AG08396 (cell line): ENCODE measurements around the gene AGBL4.

Source experiments
- DNase-seq: peaks from one replicate; pipeline ENCODE4 v3.0.0; 2012; ENCODE audit warnings: low spot score, mixed read lengths

AGBL4 gene

DNA sequence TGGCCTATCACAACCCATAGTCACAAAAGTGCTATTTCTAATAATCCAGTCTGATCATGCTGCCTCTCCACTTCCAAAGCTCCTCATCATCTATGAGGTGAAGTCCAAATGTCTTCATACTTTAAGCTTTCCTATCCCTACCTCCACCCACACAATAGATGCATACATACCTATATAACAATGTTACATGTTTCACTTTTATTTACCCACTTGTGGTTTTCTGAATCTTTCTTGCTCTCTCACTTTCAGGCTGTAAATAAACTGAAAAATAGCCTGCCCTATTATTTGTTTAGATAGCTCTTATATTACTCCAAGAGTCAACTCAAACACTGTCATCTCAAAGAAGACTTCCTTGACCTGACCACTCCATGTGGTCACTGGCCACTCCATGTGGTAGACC, 840.3 kb downstream of the AGBL4 start:
- DNase-seq, result no peak

DNA sequence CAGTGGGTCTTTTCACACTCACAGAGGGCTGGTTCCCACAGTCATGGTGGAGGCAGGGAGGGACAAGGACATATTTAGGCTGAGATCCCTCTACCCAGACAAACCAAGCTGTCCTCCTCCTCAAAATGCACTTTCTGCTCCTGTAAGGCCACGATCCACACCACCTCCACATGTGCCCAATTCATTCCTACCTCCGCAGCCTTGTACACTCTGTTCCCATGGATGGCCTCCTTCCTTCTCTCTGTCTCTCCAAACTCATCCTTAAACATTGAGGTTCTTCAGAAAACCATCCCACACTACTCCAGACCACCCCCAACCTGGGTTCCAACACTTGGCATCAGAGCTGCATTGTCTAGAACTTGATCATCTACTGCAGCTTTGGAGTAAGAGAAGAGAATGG, 842.7 kb downstream of the AGBL4 start:
- DNase-seq, result no peak

DNA sequence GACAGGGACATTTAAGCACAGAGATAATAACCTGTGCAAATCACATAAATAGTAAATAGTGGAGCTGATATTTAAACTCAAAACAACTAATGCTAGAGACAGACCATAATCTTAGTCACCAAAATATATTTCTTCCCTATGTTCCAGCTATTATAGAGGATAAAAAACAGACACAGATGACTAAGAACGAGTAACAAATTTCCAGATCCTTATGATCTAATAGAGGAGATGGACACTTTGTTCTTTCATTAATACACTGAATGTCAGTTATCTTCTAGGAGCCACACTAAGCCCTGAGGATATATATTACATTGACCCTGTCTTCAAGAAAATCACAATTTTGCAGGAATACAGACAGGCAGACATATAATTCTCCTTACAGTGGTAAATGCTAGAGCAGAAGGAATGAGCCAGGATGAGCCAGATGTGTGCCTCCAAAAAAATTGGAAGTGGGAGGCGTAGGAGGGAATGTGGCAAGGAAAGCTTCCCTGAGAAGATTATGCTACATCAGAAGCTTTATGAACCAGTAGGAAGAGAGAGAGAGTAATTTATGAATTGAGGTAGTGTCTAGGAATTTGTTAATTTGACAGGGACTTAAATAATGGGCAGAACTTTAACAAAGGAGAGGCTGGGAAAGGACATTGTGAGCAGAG, 851.7 kb downstream of the AGBL4 start:
- no peak for DNase-seq

DNA sequence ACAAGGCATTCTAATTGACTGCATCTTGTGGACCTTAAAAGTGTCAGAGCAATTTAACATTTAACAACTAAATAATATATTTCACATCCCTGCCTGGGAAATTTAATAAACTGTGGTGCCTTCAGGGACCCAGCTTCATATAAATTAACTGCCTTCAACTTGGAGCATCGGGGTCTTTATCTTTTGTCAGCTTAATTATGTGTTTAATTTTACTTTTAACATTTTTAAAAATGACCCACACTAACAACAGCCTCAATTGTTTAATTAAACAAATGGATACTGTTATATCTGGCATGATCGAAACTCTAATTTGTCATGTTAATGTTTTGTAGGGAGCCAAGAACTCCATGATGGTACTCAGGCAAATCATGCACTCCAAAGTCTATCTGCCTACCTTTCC, 857.7 kb downstream of the AGBL4 start:
- DNase-seq, result no peak

GRCh38 chr1:49163031-49163430, 860.7 kb downstream of the AGBL4 start:
- DNase-seq, result no peak

DNA sequence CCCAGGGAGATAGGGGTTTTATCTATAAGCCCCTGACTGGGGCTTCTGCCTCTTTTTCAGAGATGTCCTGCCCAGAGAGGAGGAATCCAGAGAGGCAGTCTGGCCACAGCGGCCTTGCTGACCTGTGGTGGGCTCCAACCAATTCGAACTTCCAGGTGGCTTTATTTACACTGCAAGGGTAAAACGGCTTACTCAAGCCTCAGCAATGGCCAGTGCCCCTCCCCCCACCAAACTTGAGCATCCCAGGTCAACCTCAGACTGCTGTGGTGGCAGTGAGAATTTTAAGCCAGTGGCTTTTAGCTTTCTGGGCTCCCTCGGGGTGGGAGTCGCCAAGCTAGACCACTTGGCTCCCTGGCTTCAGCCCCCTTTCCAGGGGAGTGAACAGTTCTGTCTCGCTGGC, 863.1 kb downstream of the AGBL4 start:
- DNase-seq, result no peak

GRCh38 chr1:49136738-49137251, 887.0 kb downstream of the AGBL4 start:
- DNase-seq, result no peak

DNA sequence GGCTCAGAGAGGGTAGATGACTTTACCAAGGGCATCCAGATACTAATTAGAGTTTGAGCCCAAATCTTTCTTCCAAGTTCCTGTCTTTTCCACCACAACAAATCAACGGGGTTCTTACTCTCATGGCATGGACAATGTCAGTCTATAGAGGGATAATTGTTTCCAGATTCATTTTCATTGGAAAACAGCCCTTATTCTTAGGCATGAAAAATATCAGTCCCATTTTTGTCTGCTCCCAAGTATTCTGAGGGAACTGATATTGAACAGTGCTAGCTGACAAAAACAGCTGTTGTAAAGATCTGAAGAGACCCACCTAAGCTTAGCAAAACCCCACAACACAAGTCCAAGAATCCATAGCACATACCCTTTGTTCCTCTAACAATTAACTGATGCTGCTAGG, 898.0 kb downstream of the AGBL4 start:
- no peak for DNase-seq

DNA sequence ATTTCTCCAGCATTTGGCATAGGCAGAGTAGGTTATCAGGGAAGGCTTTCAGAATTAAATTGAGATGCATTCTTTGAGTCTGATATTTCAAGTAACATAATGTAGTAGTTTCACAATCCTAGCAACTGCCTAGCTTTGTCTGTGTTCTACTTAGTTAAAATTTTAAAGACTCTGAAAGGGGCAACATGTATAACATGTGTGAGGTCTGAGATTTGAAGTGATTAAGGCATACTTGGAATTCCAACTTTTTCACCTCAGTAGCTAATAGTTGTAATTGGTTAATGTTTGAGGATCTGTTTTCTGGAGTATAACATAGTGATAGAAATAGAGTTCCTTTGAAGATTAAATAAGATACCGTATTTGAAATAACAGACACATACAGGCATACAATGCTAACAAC, 911.8 kb downstream of the AGBL4 start:
- DNase-seq, result no peak

- no peak for DNase-seq
These were observed 917.3 kb downstream of the AGBL4 start for GRCh38 chr1:49106445-49106844.

DNA sequence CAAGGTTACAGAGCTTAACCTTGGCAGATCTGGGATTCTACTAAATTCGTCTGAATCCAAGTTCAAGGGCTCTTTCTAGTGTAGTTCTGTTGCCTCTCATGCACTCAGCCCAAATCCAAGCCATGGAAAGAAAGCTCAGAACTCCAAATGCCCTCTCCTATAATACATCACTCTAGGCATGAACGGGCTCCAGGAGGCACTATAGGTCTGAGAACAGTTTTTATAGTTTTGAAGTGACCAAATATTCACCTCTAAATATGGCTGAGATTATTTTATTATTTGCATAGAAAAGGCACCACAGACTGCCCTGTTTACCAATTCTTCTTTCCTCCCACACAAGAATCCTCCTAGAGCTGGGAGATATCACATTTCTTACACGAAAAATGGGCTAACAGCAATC, 919.2 kb downstream of the AGBL4 start:
- no peak for DNase-seq

GRCh38 chr1:49102752-49103151, 921.0 kb downstream of the AGBL4 start:
- peak; percentile 6 for DNase-seq

GRCh38 chr1:49098866-49099265, 924.9 kb downstream of the AGBL4 start:
- DNase-seq, result no peak

- no peak for DNase-seq
These were observed 937.4 kb downstream of the AGBL4 start for GRCh38 chr1:49086327-49086726.

- DNase-seq, result no peak
These were observed 938.7 kb downstream of the AGBL4 start for GRCh38 chr1:49085079-49085478.

- no peak for DNase-seq
These were observed 963.0 kb downstream of the AGBL4 start for GRCh38 chr1:49060766-49061165.

GRCh38 chr1:49059087-49059486, 964.7 kb downstream of the AGBL4 start:
- no peak for DNase-seq

DNA sequence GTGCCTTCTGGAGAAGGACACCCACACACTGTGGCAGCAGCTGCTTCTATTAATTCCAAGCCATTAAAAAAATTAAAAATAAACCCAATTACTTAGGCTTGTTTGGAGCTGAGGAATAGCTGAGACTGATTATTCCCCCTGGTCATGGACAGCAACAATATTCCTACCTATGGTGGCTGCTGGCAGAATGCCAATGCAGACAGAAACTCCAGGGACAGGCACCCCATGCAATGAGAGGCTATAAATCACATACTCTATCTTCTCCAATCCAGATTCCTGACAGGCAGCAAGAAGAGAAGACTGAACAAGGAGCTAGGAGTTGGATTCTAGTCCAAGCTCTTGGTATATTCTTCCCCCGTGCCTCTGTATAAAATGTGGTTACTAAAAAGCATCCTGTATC, 971.7 kb downstream of the AGBL4 start:
- DNase-seq, result no peak

DNA sequence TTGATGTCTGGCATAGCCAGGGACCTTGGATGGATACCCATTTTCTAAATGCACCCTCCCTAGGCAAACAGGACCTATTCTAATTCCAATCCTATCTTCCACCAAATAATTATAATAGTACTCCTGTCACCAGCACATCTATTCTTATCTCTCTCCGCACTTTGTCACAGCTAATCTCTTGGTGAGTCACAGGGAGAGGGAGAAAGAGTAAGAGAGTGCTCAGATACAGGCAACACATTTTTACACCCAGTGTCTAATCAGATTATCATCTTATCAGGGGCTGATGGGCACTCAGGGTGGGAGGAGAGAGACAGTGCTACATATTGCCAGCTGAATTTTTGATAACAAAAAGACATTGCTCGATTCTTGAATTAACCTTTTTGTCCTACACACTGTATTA, 972.1 kb downstream of the AGBL4 start:
- DNase-seq, result no peak

- no peak for DNase-seq
These were observed 973.7 kb downstream of the AGBL4 start for GRCh38 chr1:49050041-49050440.

DNA sequence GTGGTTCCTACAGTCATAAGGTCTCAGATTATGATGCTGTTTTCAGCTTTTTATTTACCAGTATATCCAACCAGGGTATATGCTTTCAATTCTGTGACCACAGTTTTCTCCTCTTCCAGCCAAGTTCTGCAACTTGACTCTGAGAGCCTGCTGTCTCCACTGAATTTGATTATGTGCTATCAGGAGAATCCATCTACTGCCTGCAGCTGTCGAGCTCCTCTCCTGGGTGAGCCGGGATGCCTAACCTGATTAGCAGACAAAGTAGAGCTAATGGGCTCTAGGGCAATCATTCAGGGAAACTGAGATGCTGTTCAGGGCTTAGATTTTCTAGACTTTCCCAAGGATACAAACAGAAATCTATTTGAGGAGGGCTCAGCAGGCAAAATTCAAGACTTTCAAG, 975.6 kb downstream of the AGBL4 start:
- DNase-seq, result no peak

DNA sequence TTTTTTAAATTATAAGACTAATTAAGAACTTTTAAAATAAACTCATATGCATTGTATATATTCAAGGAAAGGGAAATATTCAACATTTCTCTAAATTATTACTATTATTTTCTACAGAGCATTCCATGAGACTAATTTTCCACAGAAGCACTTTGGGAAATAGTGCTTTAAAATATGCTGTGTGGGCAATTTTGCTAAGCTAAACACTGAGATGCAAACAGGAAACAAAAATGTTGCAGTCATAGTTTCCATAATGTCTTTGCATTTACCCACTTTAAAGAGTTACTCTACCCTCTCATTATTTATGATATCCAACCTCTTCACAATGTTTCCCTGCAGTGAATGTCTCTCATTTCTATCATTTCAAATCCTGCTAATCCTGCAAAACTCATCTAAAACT, 977.4 kb downstream of the AGBL4 start:
- DNase-seq, result no peak

GRCh38 chr1:49045371-49045770, 978.4 kb downstream of the AGBL4 start:
- DNase-seq, result no peak

DNA sequence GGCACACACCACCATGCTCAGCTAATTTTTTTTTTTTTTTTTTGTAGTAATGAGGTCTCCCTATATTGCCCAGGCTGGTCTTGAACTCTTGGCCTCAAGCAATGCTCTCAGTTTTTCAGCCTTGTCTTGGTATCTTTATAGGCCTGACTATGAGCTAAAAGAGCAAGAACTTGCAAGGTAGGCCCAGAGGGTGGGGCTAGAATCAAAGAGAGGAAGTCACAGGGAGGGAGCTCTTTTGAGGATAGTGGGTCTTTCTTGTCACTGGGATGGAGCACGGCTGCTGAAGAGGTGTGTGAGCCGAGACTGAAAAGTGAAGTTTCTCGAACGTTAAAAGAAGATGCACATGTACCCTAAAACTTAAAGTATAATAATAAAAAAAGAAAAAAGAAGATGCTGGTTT, 987.1 kb downstream of the AGBL4 start:
- DNase-seq, result no peak

DNA sequence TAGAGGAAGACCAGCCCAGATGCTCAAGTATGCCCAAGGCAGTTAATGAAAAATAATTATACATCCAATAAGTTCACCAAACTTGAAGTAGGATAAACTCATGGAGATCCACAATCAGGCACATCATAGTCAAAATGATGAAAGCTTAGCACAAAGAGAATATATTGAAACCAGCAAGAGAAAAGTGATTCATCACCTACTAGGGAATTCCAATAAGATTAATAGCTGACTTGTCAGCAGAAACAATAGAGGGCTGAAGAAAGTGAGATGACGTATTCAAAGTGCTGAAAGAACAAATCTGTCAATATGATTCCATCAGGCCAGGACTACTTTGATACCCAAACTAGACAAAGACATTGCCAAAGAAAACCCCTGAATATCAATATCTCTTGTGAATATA, 995.4 kb downstream of the AGBL4 start:
- no peak for DNase-seq
